GM12873 (cell line): ENCODE results near the gene POPDC3.

Experiments
- TF ChIP-seq, protein P1 (sequence below): IDR thresholded peaks from 2 replicates; pipeline ENCODE4 v1.5.1; 2012; ENCODE audit warnings: low read depth, mild to moderate bottlenecking, moderate library complexity, low read length, control low read depth; ENCODE audit not compliant: insufficient read depth; ENCODE audit errors: missing control alignments

The POPDC3 gene

DNA sequence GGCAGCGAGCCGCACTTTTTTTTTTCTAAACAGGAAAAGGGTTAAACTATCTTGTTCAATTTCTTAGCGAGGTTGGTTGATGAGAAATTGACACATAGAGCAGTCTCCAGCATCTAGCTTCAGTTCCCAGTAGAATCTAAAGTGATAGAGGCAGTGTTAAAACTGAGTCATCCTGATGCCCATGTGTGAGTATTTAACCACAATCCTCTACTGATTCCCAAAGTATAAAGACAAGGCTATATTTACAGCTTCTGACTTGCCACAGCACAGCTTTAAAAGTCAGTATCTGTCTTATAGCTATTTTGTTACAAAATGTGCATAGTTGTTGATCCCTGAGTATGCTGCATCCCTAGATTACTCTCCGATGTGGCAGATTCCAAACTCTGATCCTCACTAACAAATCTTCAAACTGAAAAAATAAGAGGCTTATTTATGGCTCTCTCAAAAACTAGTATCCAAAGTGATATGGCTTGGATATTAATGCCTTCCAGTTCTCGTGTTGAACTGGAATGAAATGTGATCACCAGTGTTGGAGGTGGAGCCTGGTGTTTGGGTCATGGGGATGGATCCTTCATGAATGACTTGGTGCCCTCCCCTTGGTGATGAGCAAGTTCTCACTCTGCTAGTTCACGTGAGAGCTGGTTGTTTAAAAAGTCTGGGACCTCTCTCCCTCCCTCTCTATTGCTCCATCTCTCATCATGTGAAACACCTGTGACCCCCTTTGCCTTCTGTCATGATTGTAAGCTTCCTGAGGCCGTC is 13.1 kb upstream of the POPDC3 start:
- TF ChIP-seq, protein P1, sequence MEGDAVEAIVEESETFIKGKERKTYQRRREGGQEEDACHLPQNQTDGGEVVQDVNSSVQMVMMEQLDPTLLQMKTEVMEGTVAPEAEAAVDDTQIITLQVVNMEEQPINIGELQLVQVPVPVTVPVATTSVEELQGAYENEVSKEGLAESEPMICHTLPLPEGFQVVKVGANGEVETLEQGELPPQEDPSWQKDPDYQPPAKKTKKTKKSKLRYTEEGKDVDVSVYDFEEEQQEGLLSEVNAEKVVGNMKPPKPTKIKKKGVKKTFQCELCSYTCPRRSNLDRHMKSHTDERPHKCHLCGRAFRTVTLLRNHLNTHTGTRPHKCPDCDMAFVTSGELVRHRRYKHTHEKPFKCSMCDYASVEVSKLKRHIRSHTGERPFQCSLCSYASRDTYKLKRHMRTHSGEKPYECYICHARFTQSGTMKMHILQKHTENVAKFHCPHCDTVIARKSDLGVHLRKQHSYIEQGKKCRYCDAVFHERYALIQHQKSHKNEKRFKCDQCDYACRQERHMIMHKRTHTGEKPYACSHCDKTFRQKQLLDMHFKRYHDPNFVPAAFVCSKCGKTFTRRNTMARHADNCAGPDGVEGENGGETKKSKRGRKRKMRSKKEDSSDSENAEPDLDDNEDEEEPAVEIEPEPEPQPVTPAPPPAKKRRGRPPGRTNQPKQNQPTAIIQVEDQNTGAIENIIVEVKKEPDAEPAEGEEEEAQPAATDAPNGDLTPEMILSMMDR, result no peak

- TF ChIP-seq, protein P1, result no peak
These were observed 11.5 kb upstream of the POPDC3 start for GRCh38 chr6:105191351-105191750.

DNA sequence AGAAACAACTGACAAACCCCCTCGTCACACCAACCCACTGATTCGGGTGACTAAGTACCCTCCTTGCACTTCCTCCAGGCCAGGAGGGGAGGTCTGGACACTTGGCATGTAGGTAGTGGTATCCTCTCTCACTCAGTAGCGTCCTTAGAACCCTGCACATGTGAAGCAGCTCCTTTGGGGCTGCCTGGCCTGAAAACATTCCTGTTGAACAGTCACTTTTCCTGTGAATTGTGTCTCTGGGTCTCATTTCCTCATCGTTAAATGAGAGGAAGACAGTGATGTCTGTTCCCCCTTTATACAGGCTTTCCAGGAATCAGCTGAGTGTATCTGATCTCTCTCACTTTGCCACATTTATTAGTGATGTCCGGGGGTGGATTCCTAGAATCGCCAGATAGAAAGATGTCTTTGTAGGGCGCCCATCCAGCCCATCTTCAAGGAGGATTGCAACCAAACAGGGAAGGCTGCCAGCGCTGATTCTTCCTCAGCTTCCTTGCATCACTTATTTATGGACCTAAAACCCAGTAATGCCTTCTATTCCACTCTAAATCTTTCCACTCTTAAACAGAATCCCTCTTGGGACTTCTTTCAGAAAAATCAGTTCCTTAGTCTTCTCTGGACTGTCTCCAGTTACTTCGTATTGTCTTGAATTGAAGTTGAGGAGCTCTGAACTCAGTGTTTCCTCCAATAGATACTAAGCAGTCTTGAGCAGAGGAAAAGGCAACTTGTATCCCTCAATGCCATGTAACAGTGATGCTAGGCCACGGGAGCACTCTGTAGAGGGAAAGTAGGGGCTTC is 9.4 kb upstream of the POPDC3 start:
- TF ChIP-seq, protein P1, result no peak

DNA sequence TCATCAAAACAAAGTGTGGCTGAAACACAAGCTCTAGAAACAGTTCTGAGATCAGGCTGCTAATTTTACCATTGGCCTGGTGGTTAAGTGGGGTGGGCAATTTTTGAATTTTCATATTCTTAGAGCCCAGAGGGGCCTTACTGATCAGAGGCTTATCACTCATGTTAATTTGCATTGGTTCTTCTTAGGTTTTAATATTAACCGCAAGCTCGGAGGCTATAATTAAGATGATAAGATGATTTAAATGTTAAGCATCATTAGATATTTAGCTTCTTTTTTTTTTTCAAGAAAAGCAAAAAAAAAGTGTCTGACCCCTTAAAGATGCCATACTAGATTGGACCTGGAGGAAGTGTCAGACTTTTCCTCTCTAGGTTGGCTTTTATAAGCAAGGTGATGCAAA is 8.4 kb upstream of the POPDC3 start:
- TF ChIP-seq, protein P1, result no peak

- TF ChIP-seq, protein P1, result no peak
These were observed 6.8 kb upstream of the POPDC3 start for GRCh38 chr6:105186576-105186975.

GRCh38 chr6:105184921-105185320 is 5.1 kb upstream of the POPDC3 start:
- TF ChIP-seq, protein P1, result no peak

GRCh38 chr6:105181981-105182515 is 2.2 kb upstream of the POPDC3 start:
- TF ChIP-seq, protein P1, result no peak
